Liver (tissue), 3 donors: Measurements from ENCODE around the gene SASH1.

Experiments
- ATF3 ChIP-seq: IDR thresholded peaks from 2 replicates; pipeline ENCODE4 v1.6.1; 2016; ENCODE audit warnings: antibody characterized with exemption
- CTCF ChIP-seq: fragments of 150-350 bp; IDR thresholded peaks from 2 replicates; pipeline ENCODE4 v1.5.1; 2017; ENCODE audit warnings: improper control_type of control experiment, low read depth, low read length; ENCODE audit not compliant: missing input control
- EGR1 ChIP-seq, 2 donors: IDR thresholded peaks; 2 replicates each; pipeline ENCODE4 v1.6.1; 2016 to 2018; ENCODE audit warnings: antibody characterized with exemption in 2 of 2, low read depth in 2 of 2
- FOXA1 ChIP-seq: IDR thresholded peaks from 2 replicates; pipeline ENCODE4 v1.6.1; 2016; ENCODE audit warnings: antibody characterized with exemption
- GABPA ChIP-seq, 2 donors: IDR thresholded peaks in 1 of 2; conservative IDR thresholded peaks in 1 of 2; 2 replicates each; pipeline ENCODE4 v1.6.1; 2016; ENCODE audit warnings: antibody characterized with exemption in 2 of 2, mild to moderate bottlenecking in 1 of 2, moderate library complexity in 1 of 2
- JUND ChIP-seq, 2 donors: IDR thresholded peaks; 2 replicates each; pipeline ENCODE4 v1.6.1; 2016; ENCODE audit warnings: antibody characterized with exemption in 2 of 2
- RAD21 ChIP-seq, 2 donors: IDR thresholded peaks; 2 replicates each; pipeline ENCODE4 v1.6.1; 2016; ENCODE audit warnings: antibody characterized with exemption in 2 of 2, mild to moderate bottlenecking in 2 of 2
- REST ChIP-seq: IDR thresholded peaks from 2 replicates; pipeline ENCODE4 v1.6.1; 2016; ENCODE audit warnings: antibody characterized with exemption, mild to moderate bottlenecking
- RXRA ChIP-seq, 2 donors: IDR thresholded peaks; 2 replicates each; pipeline ENCODE4 v1.6.1; 2017 to 2018; ENCODE audit warnings: antibody characterized with exemption in 2 of 2, mild to moderate bottlenecking in 1 of 2
- SP1 ChIP-seq: IDR thresholded peaks from 2 replicates; pipeline ENCODE4 v1.6.1; 2018; ENCODE audit warnings: antibody characterized with exemption, mild to moderate bottlenecking
- TAF1 ChIP-seq: conservative IDR thresholded peaks from 2 replicates; pipeline ENCODE4 v1.6.1; 2016; ENCODE audit warnings: antibody characterized with exemption, mild to moderate bottlenecking
- YY1 ChIP-seq: IDR thresholded peaks from 2 replicates; pipeline ENCODE4 v1.6.1; 2016; ENCODE audit warnings: antibody characterized with exemption, mild to moderate bottlenecking
- ZBTB33 ChIP-seq: IDR thresholded peaks from 2 replicates; pipeline ENCODE4 v1.6.1; 2016; ENCODE audit warnings: antibody characterized with exemption
- donor health status: healthy.
- donor health status: healthy.

GRCh38 chr6:148563066-148563465 is 220.4 kb downstream of the SASH1 start:
- TF ChIP-seq CTCF (no peak), TAF1 (no peak), EGR1 (IDR thresholded peaks at IDR 0.05; ENCODE audit: low read depth in 2 of 2) (no peak), RXRA (IDR thresholded peaks at IDR 0.05) (no peak), JUND (IDR thresholded peaks at IDR 0.05) (no peak), SP1 (no peak), YY1 (no peak), ZBTB33 (no peak), GABPA (IDR thresholded peaks at IDR 0.05 in 1 of 2, conservative IDR thresholded peaks at IDR 0.05 in 1 of 2) (no peak), REST (no peak), RAD21 (IDR thresholded peaks at IDR 0.05) (no peak), ATF3 (no peak), FOXA1 (no peak)
